GM23338 (cell line): ENCODE measurements around the gene VENTX.

Source experiments
- CREB1 ChIP-seq: fragments of 250-450 bp; sonication (Bioruptor Pico); IDR thresholded peaks from 2 replicates; pipeline ENCODE4 v1.5.0; 2020; ENCODE audit warnings: low read depth, mild to moderate bottlenecking, moderate library complexity
- CTCF ChIP-seq, 2 experiments: fragments of 200-600 bp in 1 of 2; sonication (generic) in 1 of 2; conservative IDR thresholded peaks; 2 replicates each; pipeline versions ENCODE4 v1.5.1 to v1.6.1; 2016 to 2017; ENCODE audit warnings: antibody characterized with exemption in 2 of 2, low read depth in 2 of 2, mild to moderate bottlenecking in 2 of 2, moderate library complexity in 1 of 2
- JUNB ChIP-seq: IDR thresholded peaks from one replicate; pipeline ENCODE4 v1.6.1; 2016; ENCODE audit warnings: antibody characterized with exemption; ENCODE audit not compliant: unreplicated experiment
- POLR2AphosphoS5 ChIP-seq: IDR thresholded peaks from 2 replicates; pipeline ENCODE4 v1.6.1; 2016; ENCODE audit warnings: antibody characterized with exemption, low read depth

DNA sequence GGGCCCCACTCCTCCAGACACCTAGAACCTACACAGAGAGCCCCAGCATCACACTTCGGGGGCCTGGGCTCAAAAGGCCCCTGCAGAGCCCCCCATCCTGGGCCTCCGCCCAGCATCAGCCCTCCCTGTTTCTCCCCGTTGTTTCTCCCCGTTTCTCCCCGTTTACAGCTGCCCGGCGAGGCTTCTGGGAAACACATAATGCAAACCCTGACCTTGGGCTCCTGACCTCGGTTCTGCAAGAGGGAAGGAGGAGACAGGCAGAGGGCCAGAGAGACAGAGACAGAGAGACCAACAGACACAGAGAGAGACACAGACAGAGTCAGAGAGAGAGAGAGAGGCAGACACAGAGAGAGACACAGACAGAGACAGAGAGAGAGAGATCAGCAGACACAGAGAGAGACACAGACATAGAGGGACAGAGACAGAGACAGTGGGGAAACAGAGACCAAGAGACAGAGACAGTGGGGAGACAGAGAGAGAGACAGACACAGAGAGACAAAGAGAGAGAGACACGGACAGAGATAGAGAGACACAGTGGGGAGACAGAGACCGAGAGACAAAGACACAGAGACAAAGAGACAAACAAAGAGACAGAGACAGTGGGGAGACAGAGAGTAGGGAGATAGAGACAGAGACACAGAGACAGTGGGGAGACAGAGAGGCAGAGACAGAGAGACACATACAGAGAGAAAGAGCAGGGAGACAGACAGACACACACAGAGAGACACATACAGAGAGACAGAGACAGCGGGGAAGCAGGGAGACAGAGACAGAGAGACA is 12.5 kb downstream of the VENTX start:
- TF ChIP-seq CTCF (conservative IDR thresholded peaks at IDR 0.05; ENCODE audit: low read depth in 2 of 2) (no peak), CREB1 (CRISPR knock-in tag) (no peak), JUNB (no peak), POLR2AphosphoS5 (no peak)
